Tibial nerve (tissue), 4 donors: ENCODE data around the gene WDR73. TPM values are rescaled to one million over a fixed set of nuclear protein-coding genes. Genes with fewer than 3 reads are reported as not detected.

Experiments
- DNase-seq, 2 donors: peaks; one replicate each; pipeline ENCODE4 v3.0.0-alpha.2; 2019; ENCODE audit warnings: low spot score in 2 of 2
- H3K27ac ChIP-seq, 4 donors: fragments of 200-600 bp; sonication (generic) in 3 of 4; one replicate each; pipeline ENCODE4 v1.5.1; 2017 to 2019; ENCODE audit warnings: mild to moderate bottlenecking in 1 of 4
- H3K27me3 ChIP-seq, 2 donors: fragments of 200-600 bp; sonication (generic) in 1 of 2; one replicate each; pipeline versions ENCODE4 v1.5.1 to v1.6.0; 2017 to 2019
- H3K36me3 ChIP-seq, 3 donors: fragments of 200-600 bp; sonication (generic); one replicate each; pipeline ENCODE4 v1.5.1; 2018 to 2019
- H3K4me1 ChIP-seq, 4 donors: fragments of 200-600 bp; sonication (generic) in 3 of 4; one replicate each; pipeline ENCODE4 v1.5.1; 2017 to 2019
- H3K4me3 ChIP-seq, 4 donors: fragments of 200-600 bp; sonication (generic) in 3 of 4; one replicate each; pipeline ENCODE4 v1.5.1; 2017 to 2019; ENCODE audit warnings: mild to moderate bottlenecking in 1 of 4, moderate library complexity in 1 of 4
- H3K9me3 ChIP-seq, 4 donors: fragments of 200-600 bp; sonication (generic) in 3 of 4; one replicate each; pipeline ENCODE4 v1.5.1; 2017 to 2019
- EP300 ChIP-seq, 2 donors: sonication (generic); formaldehyde crosslinking; IDR thresholded peaks; one replicate each; pipeline ENCODE4 v1.6.1; 2017; ENCODE audit warnings: antibody characterized with exemption in 2 of 2, mild to moderate bottlenecking in 1 of 2
- POLR2A ChIP-seq, 2 donors: fragments of 450-650 bp; IDR thresholded peaks; one replicate each; pipeline ENCODE4 v1.6.1; 2017; ENCODE audit warnings: antibody characterized with exemption in 2 of 2, mild to moderate bottlenecking in 2 of 2, moderate library complexity in 2 of 2
- WGBS, 2 donors: methylation state at CpG; one replicate each; pipeline ENCODE4 v1.1.5; 2018; 5-methylcytosine and 5-hydroxymethylcytosine counted together
- total RNA-seq, 4 donors: library from RNA; depleted of rRNA; stranded (reverse); fragments of >200 nt; gene quantifications; one replicate each; pipeline ENCODE4 v1.1.0, GENCODE V29; 2016
- TF ChIP-seq, protein P1 (sequence below), 5 experiments: fragments of 200-600 bp in 3 of 5; fragments of 450-650 bp in 2 of 5; sonication (generic) in 3 of 5; IDR thresholded peaks; one replicate each; pipeline ENCODE4 v1.5.1; 2016 to 2019; ENCODE audit warnings: antibody characterized with exemption in 5 of 5, mild to moderate bottlenecking in 3 of 5, moderate library complexity in 2 of 5

Gene WDR73
- total RNA-seq, 4 donors from 2014 or later: 19.7 to 40.2 (median 32.3) TPM

DNA sequence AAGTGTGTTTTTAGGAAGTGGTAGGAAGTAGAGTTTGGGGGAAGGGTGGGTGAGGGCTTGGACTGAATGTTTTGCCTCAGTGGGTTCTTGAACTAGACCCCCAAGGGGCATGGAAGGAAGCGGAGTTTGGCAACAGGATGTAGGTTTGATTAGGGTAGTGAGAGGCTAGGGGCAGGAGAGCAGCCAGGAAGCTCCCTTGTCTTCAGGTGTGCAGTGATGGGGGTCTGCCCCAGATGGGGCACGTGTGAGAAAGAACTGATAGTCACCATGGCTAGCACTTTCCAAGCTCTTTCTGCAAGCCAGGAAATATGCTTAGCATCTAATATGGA is 48.6 kb downstream of the WDR73 start:
- no peaks in the 10 kb centered on the region for H3K27me3 ChIP-seq
- peaks cover 0 to 16% (median 6%) of the 10 kb centered on the region in 4 donors for H3K4me1 ChIP-seq
- no peak overlapping the region for H3K4me3 ChIP-seq
- 56 to 61% methylated on average over 2 of the region's 2 CpGs for WGBS, 2 donors
- no peaks in the 10 kb centered on the region for H3K9me3 ChIP-seq
- H3K27ac ChIP-seq: no peak overlapping the region
- TF ChIP-seq POLR2A (IDR thresholded peaks at IDR 0.05) (no peak), EP300 (IDR thresholded peaks at IDR 0.05) (no peak)
- TF ChIP-seq, protein P1, sequence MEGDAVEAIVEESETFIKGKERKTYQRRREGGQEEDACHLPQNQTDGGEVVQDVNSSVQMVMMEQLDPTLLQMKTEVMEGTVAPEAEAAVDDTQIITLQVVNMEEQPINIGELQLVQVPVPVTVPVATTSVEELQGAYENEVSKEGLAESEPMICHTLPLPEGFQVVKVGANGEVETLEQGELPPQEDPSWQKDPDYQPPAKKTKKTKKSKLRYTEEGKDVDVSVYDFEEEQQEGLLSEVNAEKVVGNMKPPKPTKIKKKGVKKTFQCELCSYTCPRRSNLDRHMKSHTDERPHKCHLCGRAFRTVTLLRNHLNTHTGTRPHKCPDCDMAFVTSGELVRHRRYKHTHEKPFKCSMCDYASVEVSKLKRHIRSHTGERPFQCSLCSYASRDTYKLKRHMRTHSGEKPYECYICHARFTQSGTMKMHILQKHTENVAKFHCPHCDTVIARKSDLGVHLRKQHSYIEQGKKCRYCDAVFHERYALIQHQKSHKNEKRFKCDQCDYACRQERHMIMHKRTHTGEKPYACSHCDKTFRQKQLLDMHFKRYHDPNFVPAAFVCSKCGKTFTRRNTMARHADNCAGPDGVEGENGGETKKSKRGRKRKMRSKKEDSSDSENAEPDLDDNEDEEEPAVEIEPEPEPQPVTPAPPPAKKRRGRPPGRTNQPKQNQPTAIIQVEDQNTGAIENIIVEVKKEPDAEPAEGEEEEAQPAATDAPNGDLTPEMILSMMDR (IDR thresholded peaks at IDR 0.05): no peak
- DNase-seq: no peak
- peaks cover 0 to 46% (median 0%) of the 10 kb centered on the region in 3 donors for H3K36me3 ChIP-seq

DNA sequence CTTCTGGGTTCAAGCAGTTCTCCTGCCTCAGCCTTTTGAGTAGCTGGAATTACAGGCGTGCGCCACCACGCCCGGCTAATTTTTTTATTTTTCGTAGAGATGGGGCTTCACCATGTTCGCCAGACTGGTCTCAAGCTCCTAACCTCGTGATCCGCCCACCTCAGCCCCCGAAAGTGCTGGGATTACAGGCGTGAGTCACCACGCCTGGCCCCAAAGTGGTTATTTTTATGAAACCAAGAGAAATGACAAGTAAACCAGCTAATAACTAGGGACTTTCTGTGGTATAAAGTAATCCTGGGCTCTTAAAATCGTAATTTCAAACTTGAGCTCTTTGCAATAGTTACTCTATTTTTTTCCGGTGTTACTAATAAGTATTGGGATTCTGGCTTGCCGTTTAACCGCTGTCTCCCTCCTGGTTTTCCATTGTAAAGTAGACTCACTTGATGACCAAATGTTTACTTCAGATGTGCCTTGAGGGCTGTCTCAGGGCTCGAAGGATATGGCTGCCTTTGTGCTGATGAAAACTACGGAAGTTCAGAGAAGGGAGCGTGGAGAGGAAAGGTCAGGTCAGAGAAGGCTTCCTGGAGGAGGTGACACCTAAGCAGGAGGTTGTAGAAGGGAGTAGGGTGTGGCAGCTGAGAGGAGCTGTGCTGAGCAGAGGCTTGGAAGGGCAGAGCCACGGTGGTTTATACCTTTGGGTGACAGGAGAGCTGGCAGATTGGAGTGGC is 49.1 kb downstream of the WDR73 start:
- H3K36me3 ChIP-seq: peaks cover 0 to 44% (median 0%) of the 10 kb centered on the region in 3 donors
- TF ChIP-seq, protein P1 (IDR thresholded peaks at IDR 0.05): no peak
- TF ChIP-seq EP300 (IDR thresholded peaks at IDR 0.05) (no peak), POLR2A (IDR thresholded peaks at IDR 0.05) (no peak)
- no peak for DNase-seq
- 74 to 83% methylated on average over 19 of the region's 19 CpGs for WGBS, 2 donors
- H3K27me3 ChIP-seq: no peaks in the 10 kb centered on the region
- H3K9me3 ChIP-seq: no peaks in the 10 kb centered on the region
- H3K4me1 ChIP-seq: peaks cover 0 to 18% (median 6%) of the 10 kb centered on the region in 4 donors
- H3K27ac ChIP-seq: no peak overlapping the region
- H3K4me3 ChIP-seq: no peak overlapping the region

DNA sequence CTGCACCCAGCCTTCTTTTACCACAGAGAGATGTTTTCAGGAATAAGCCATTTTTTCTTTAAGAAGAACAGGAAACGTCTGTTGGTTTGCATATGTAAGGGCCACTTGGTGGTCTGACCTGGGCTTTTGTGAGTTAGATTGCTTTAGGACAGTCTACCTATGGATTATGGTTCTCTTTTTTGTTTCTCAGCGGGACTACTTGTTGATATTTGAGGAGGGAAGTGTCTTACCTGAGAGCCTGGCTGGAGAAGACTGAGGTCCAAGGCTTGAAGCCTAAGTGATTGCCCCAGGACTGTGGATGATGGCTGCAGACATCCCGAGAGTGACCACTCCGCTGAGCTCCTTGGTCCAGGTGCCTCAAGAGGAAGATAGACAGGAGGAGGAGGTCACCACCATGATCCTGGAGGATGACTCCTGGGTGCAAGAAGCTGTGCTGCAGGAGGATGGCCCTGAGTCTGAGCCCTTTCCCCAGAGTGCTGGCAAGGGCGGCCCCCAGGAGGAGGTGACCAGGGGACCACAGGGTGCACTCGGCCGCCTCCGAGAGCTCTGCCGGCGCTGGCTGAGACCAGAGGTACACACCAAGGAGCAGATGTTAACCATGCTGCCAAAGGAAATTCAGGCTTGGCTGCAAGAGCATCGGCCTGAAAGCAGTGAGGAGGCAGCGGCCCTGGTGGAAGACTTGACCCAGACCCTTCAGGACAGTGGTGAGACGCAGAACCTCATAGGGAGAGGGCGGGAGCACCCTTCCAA is 50.3 kb downstream of the WDR73 start:
- TF ChIP-seq EP300 (IDR thresholded peaks at IDR 0.05) (no peak), POLR2A (IDR thresholded peaks at IDR 0.05) (no peak)
- TF ChIP-seq, protein P1 (IDR thresholded peaks at IDR 0.05): no peak
- peaks cover 0 to 38% (median 0%) of the 10 kb centered on the region in 3 donors for H3K36me3 ChIP-seq
- 88 to 89% methylated on average over 14 of the region's 14 CpGs for WGBS, 2 donors
- no peak overlapping the region for H3K27ac ChIP-seq
- H3K27me3 ChIP-seq: no peaks in the 10 kb centered on the region
- no peak overlapping the region for H3K4me3 ChIP-seq
- no peak for DNase-seq
- no peaks in the 10 kb centered on the region for H3K9me3 ChIP-seq
- H3K4me1 ChIP-seq: peaks cover 0 to 30% (median 12%) of the 10 kb centered on the region in 4 donors

DNA sequence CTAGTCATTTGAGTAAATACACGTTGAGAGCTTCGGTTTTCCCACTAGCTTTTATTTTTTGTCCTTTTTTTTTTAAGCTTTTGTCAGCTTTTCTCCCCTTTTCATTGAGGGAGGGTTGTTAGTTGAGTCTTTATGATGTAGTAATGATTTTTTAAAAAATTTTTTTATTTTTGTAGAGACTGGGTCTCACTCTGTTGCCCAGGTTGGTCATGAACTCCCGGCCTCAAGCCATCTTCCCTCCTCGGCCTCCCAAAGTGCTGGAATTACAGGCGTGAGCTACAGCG is 52.6 kb downstream of the WDR73 start:
- no peaks in the 10 kb centered on the region for H3K9me3 ChIP-seq
- H3K27me3 ChIP-seq: no peaks in the 10 kb centered on the region
- H3K4me1 ChIP-seq: peaks cover 0 to 41% (median 21%) of the 10 kb centered on the region in 4 donors
- no peak for TF ChIP-seq POLR2A (IDR thresholded peaks at IDR 0.05)
- TF ChIP-seq, protein P1 (IDR thresholded peaks at IDR 0.05): no peak
- no peak for TF ChIP-seq EP300 (IDR thresholded peaks at IDR 0.05)
- H3K36me3 ChIP-seq: peaks cover 0 to 28% (median 0%) of the 10 kb centered on the region in 3 donors
- WGBS, 2 donors: 19 to 21% methylated on average over 6 of the region's 6 CpGs
- no peak for DNase-seq
- peak overlapping the region in 3 of 4 donors; percentile 65 to 84 (median 76) for H3K27ac ChIP-seq
- peak overlapping the region; percentile 68 to 84 (median 80) for H3K4me3 ChIP-seq
